GM19397 (cell line): ENCODE data around the gene CCDC97.

Experiments used
- ATAC-seq: cut with Tn5 transposase; IDR thresholded peaks from one replicate; pipeline ENCODE4 v1.9.1; 2021; ENCODE audit warnings: mild to moderate bottlenecking, moderate library complexity; ENCODE audit not compliant: unreplicated experiment

CCDC97 gene

GRCh38 chr19:41318696-41319499 is 8.9 kb downstream of the CCDC97 start:
- no peak for ATAC-seq

GRCh38 chr19:41319500-41320184 is 9.7 kb downstream of the CCDC97 start:
- ATAC-seq, result no peak

- no peak for ATAC-seq
Observed at GRCh38 chr19:41320185-41320518, 10.2 kb downstream of the CCDC97 start.

- no peak for ATAC-seq
Observed at GRCh38 chr19:41320568-41320967, 10.6 kb downstream of the CCDC97 start.

- no peak for ATAC-seq
Observed at GRCh38 chr19:41321204-41321599, 11.2 kb downstream of the CCDC97 start.

GRCh38 chr19:41321600-41322270 is 11.8 kb downstream of the CCDC97 start:
- ATAC-seq, result no peak

- ATAC-seq, result no peak
Observed at GRCh38 chr19:41322451-41322850, 12.5 kb downstream of the CCDC97 start.

GRCh38 chr19:41323023-41323422 is 13.1 kb downstream of the CCDC97 start:
- no peak for ATAC-seq

- no peak for ATAC-seq
Observed at GRCh38 chr19:41323430-41324125, 13.6 kb downstream of the CCDC97 start.

GRCh38 chr19:41324231-41324702 is 14.3 kb downstream of the CCDC97 start:
- ATAC-seq, result no peak

- ATAC-seq, result no peak
Observed at GRCh38 chr19:41324921-41325639, 15.1 kb downstream of the CCDC97 start.

- no peak for ATAC-seq
Observed at GRCh38 chr19:41325640-41325946, 15.6 kb downstream of the CCDC97 start.

GRCh38 chr19:41325947-41326706 is 16.2 kb downstream of the CCDC97 start:
- peak; percentile 28 for ATAC-seq

GRCh38 chr19:41327076-41327575 is 17.2 kb downstream of the CCDC97 start:
- ATAC-seq, result no peak

GRCh38 chr19:41327576-41328156 is 17.7 kb downstream of the CCDC97 start:
- ATAC-seq, result peak; percentile 52

- ATAC-seq, result peak; percentile 9
Observed at GRCh38 chr19:41328157-41328841, 18.3 kb downstream of the CCDC97 start.

- ATAC-seq, result no peak
Observed at GRCh38 chr19:41328842-41329225, 18.9 kb downstream of the CCDC97 start.

GRCh38 chr19:41330481-41330880 is 20.5 kb downstream of the CCDC97 start:
- ATAC-seq, result no peak
